GM10248 (cell line): ENCODE results near the gene KIT.

Source experiments
- CTCF ChIA-PET: fragments of 300-600 bp; sonication (Branson Sonifier 250); formaldehyde crosslinking; extraction: SDS; loops from one replicate; lab custom pipeline; 2021; ENCODE audit warnings: antibody characterized with exemption; lab: Yijun Ruan, JAX
- POLR2A ChIA-PET: fragments of 350-650 bp; sonication (Branson Sonifier 250); formaldehyde crosslinking; extraction: SDS; loops from one replicate; lab custom pipeline; 2020; ENCODE audit warnings: antibody characterized with exemption; lab: Yijun Ruan, JAX
- DNase-seq: peaks from one replicate; pipeline ENCODE4 v3.0.0; 2012; ENCODE audit errors: extremely low spot score
- CTCF ChIP-seq: IDR thresholded peaks from 2 replicates; pipeline ENCODE4 v1.5.1; 2012; ENCODE audit warnings: mild to moderate bottlenecking, low read depth; ENCODE audit errors: extremely low read depth, missing control alignments, control extremely low read depth

The KIT gene

GRCh38 chr4:54783402-54784110 lies 125.8 kb downstream of the KIT start:
- TF ChIP-seq CTCF, result no peak
- DNase-seq, result no peak

GRCh38 chr4:54784161-54784671 lies 126.5 kb downstream of the KIT start:
- ChIA-PET CTCF (interaction anchor here (1.0 kb wide), 1 partner anchor 18 kb away, joined by 3 read pairs; no protein-coding TSS in a partner anchor), POLR2A (no interaction called here)
- no peak for TF ChIP-seq CTCF
- no peak for DNase-seq

More at GRCh38 chr4:54783402-54784110, 125.8 kb downstream of the KIT start:
- ChIA-PET POLR2A (no interaction called here), CTCF (interaction anchor here (1.0 kb wide), 1 partner anchor 19 kb away, joined by 3 read pairs; no protein-coding TSS in a partner anchor)
